Activated CD8-positive, alpha-beta memory T cell treated with anti-CD3 and anti-CD28 coated beads for 1 hour (primary cell): ENCODE data around the gene PET100.

Experiments used
- DNase-seq, 2 donors: peaks; one replicate each; pipeline ENCODE4 v3.0.0-alpha.2; 2020; ENCODE audit warnings: low read depth in 1 of 2; ENCODE audit errors: extremely low read depth in 1 of 2

The PET100 gene

DNA sequence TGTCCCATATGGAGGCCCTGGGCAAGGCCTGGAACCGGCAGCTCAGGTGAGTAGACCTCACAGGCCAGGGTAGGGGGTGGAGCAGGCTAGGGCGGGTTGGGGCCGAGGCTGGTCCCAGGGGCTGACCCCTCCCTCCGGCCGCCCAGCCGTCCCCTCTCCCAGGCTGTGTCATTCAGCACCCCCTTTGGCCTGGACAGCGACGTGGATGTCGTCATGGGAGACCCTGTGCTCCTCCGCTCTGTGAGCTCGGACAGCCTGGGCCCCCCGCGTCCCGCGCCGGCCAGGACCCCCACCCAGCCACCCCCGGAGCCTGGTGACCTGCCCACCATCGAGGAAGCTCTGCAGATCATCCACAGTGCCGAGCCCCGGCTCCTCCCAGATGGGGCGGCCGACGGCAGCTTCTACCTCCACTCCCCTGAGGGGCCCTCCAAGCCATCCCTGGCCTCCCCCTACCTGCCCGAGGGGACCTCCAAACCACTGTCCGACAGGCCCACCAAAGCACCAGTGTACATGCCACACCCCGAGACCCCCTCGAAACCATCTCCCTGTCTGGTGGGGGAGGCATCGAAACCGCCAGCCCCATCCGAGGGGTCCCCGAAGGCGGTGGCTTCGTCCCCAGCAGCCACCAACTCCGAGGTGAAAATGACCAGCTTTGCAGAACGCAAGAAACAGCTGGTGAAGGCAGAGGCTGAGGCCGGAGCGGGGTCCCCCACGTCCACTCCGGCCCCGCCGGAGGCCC lies 17.9 kb upstream of the PET100 start:
- no peak for DNase-seq

DNA sequence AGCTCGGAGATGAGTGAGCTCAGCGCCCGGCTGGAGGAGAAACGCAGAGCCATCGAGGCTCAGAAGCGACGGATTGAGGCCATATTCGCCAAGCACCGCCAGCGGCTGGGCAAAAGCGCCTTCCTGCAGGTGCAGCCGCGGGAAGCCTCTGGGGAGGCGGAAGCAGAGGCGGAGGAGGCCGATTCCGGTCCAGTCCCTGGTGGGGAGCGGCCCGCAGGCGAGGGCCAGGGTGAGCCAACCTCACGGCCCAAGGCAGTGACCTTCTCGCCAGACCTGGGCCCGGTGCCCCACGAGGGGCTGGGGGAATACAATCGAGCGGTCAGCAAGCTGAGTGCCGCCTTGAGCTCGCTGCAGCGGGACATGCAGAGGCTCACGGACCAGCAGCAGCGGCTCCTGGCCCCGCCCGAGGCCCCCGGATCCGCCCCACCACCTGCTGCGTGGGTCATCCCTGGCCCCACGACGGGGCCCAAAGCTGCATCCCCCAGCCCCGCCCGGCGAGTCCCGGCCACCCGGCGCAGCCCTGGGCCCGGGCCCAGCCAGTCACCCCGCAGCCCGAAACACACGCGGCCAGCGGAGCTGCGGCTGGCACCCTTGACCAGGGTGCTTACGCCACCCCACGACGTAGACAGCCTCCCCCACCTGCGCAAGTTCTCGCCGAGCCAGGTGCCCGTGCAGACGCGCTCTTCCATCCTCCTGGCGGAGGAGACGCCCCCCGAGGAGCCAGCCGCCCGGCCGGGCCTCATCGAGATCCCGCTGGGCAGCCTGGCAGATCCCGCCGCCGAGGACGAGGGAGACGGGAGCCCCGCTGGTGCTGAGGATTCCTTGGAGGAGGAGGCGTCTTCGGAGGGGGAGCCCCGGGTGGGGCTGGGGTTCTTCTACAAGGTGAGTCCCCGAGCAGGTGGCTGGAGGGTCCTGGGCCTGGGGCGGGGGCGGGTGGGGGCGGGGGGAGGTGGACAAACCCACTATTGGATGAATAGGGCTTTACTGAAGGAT lies 17.0 kb upstream of the PET100 start:
- DNase-seq: no peak

DNA sequence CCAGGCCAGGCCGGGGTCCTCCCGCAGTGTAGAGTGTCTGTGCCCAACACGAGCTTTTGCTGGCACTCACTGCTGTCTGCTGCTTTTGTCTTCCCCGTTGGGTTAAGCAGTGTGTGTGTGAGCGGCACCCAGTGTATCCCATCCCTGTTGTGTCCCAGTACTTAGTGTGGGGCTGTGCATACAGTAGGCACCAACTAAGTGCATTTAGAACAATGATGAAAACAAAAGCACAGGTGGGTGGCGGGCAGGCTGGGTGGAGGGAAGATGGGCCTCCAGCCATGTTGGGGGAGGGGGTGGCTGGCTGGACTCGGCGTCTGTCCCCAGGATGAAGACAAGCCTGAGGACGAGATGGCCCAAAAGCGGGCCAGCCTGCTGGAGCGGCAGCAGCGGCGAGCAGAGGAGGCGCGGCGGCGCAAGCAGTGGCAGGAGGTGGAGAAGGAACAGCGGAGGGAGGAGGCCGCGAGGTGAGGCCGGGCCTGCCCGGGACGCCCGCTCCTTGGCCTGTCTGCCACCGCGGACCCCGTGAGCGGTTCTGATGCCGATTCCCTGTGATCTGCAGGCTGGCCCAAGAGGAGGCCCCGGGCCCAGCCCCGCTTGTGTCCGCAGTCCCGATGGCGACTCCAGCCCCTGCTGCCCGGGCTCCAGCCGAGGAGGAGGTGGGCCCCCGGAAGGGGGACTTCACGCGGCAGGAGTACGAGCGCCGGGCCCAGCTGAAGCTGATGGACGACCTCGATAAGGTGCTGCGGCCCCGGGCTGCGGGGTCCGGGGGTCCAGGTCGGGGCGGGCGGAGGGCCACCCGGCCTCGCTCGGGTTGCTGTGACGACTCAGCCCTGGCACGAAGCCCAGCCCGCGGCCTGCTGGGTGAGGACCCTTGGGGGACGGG lies 14.5 kb upstream of the PET100 start:
- no peak for DNase-seq

DNA sequence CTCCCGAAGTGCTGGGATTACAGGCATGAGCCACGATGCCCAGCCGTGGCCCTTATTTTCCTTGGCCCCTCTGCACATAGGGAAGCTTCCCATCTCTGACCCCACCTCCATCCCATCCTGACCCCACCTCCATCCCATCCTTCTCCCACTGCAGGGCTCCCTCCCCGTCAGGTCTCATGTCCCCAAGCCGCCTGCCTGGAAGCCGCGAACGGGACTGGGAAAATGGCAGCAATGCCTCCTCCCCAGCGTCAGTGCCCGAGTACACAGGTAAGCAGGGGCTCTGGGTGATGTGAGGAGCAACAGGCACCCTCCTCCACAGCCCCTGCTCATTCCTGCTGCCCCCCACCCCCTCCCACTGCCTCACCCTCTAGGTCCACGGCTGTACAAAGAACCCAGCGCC lies 12.4 kb upstream of the PET100 start:
- no peak for DNase-seq

DNA sequence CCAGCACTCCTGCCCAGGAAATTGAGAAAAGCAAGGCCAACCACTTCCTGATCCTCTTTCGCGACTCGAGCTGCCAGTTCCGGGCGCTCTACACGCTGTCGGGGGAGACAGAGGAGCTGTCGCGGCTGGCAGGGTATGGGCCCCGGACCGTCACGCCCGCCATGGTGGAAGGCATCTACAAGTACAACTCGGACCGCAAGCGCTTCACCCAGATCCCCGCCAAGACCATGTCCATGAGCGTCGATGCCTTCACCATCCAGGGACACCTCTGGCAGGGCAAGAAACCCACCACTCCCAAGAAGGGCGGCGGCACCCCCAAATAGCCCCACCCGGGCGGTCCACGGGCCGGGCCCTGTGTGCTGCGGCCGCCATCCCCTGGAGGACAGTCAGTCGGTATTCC lies 11.9 kb upstream of the PET100 start:
- DNase-seq: no peak

DNA sequence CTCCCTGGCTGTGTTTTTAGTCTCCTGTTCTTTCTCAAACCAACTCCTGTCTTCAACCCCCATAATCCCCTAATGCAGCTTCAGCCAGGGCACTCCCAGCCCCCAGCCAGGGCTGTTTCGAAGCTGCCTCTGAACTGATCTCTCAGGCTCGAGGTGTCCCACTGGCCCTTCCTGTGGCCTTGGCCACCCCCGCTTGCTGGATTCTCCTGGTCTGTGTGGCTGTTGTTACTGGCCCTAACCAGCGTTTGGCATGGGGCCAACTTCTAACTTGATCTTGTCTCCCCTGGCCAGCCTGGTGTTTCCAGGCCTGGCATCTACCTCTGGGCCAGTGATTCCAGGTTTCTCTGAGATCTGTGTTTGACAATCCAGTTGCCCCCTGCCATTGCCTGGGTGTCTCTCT lies 11.2 kb upstream of the PET100 start:
- DNase-seq: no peak

DNA sequence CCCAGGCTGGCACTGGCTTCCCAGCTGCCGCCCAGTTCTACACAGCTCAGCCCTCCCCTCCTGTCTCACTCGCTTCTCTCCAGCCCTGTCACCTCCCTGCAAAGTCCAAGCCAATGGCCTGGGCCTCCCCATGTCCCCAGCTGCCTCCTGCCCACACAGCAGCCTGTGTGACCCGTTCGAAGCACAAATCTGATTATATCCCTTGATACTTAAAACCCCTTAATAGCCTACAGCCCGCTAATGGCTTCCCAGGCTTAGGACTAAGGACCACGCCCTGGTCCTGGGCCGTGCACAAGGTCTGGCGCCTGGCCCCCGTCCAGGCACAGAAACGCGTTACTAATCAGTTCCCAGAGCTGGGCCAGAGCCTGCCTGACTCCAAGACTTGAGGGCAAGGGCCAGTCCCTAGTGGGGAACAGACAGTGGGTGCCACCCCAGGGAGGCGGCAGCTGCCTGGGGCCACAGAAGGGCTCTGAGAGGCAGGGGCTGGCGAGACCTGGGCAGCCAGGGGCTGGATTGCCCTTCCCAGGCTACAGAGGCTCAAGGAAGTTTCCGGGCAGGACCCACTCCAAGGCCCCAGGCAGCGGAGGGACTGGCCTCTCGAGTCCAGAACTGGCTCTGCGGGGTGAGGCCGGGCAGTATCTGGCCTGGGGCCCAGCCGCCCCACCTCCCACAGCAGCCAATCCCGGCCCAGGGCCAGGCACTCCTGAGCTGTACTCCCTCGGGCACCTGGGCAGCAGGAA lies 10.7 kb upstream of the PET100 start:
- no peak for DNase-seq

DNA sequence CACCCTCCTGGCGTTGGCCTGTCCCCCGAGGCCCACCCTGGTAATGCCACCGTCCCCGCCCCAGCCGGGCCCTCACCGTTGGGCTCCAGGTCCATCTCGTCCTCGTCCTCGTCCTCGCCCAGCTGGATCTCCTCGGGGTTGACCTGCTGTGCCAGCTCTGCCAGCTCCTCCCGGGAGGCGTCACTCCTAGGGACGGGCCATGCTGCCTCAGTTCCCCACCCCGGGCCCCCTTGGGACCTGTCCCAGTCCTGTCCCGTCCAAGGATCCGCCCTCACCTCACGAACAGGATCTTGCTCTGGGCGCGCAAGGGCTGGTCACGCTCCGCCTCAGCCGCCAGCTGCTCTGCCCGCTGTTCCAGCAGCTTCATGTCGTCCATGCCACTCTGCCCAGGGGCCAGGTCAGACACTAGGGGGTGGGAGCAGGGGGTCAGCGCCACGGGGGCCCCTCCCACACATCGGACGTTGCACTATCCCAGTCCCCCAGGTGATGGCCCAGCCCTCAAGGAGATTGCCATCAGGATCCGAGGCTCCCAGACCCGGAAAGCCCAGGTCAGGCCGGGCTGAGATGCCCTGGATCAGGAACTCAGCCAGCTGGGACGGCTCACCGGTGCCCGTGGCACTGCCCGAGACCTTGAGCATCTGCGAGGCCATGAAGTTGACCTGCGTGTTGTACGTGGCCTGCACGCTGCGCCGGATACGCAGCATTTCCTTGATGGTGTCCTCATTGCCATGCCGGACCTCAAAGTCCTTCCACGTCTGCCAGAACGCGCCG lies 9.7 kb upstream of the PET100 start:
- DNase-seq: no peak

DNA sequence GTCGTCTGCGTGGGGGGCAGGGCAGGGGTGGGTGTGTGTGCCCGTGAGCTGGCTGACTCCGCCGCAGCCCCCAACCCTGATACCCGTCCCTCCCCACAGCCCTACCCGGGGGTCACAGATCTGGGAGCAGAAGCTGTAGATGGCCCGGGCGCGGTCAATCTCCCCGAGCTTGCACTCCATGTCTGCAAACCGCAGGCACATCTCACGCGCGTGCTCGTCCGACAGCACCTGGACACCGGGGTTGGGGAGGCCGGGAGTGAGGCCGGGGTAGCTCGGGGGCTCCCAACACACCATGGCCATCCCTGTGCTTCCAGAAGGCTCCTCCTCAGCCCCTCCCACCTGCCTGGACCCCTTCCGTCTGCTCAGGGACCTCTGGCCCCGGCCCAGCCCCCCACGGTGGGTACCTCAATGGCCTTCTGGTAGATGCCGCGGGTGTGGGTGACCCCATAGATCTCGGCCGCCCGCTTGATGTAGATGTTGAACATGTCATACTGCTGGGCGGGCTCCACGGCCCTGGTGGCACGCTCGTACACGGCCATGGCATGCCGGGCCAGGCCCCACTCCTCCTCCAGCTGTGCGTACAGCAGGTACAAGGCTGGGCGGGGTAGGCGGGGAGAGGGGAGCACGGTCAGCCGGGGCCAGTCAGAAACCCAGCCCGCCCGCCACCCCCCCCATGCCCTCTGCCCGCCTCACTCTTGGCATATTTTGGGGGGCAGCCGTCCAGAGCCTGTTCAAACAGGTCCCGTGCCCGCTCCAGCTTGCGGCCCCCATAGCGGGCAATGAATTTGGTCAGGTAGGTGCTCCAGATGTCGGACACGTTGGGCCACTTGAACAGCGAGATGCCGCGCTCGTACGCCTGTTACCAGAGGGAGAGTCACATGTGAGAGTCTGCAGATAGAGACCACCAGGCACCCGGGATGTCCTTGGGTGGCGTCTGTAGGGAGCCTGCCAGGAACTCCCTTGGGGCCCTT lies 8.9 kb upstream of the PET100 start:
- DNase-seq: no peak

DNA sequence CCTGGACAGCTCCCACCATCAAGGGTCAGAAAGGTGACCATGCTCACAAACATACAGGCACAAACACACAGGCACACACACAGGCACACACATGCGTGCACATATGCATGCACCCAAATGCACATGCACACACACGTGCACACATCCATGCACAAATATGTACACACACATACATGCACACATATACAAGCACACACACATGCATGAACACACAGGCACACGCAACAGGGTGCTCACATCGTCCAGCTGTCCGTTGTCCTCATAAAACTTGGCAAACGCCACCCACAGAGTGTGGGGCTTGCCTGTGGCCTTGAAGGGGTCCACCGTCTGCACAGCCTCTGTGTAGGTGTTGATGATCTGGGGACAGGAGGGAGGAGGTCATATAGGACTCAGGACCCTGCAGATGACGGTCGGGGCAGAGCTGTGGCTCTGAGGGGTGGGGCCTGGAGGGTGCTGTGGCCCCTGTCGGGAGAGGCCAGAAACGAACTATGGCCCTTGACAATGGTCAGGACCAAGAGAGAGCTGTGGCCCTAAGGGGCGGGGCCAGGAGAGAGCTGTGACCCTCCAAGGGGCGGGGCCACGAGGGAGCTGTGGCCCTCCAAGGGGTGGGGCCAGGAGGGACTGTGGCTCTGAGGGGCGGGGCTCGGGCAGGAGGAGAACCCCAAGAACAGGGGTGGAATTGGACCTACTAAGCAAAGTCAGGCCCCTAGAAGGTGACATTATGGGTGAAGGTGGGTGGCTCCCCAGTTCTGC lies 6.5 kb upstream of the PET100 start:
- DNase-seq: no peak

DNA sequence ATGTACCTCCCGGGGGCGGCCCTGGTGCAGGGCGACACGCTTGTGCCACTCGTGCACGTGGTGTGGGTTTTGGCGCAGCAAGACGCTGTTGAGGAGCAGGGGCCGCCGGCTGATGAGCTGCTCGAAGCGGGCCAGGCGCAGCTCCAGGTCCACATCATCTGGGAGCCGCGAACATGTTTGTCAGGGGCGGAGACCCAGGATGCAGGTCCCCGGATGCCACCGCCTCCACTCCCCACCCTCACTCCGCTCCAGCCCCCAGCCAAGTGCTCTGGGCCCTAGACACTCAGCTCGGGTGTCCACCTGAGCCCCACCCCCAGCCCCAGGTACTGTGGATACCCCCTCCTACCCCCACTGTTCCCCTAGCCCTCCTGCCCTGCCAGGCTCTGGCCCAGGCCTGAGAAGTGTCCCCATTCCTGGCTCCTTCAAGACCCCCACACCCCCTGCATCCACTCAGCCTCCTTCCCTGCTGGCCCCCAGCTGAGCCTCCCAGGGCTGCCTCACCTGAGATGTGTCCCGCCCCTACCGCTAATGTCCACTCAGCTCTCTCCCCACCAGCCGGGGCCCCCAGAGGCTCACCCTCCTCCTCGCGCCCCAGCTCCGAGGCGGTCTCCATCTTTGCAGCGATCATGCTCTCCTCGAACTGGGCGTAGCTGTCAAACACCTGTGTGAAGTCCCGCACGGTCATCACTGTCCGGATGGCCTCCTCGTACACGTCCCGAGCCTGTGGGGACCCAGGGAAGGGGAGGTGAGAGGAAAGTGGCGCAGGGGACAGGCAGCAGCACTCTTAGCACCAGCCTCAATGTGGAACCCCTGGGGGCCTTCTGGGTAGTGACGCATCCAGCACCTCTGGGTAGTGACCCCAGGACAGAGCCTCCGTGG lies 5.6 kb upstream of the PET100 start:
- DNase-seq: no peak

DNA sequence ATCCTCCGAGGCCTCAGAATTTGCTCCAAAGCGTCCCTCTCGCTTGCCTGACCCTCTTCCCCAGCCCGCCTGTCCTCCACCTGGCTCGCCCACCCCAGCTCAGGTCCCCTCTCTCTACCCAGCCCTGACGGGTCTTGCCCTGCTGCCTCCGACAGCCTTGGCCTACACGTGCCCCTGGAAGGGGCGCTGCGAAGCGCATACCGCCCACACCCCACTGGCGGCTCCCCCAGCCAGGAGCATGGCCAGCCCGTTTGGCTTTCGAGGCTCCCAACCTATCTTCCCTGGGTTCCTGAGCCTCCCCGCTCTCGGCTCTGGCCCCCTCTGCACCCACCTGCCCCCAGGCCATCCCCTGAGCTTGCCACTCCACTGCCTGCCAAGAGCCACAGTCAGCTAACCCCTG lies 4.8 kb upstream of the PET100 start:
- no peak for DNase-seq

DNA sequence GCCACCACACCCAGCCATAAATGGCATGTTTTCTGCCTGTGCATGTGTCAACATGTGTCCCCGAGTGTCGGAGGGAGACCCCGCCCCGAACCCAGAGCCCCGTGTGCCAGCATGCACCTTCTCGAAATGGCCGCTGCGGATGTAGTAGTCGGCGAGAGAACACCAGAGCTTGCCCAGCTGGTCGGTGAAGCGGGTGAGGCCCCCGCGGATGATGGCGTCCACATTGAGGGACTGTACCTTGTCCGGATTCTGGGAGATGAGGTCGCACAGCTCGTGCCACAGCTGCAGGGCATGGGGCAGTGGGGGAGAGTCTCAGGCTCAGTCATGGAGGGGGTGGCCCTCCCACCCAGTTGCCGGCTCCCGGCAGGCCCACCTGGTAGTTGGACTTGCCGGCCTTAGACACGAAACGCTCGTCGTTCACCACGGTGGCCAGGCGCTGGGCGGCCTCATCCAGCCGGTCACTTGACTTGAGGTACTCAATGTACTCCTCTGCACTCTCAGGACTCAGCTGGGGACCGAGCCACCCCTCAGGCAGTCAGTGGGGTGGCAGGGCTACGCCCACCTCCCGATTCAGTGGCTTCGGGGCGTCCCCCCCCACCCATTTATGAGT lies 3.7 kb upstream of the PET100 start:
- DNase-seq: no peak

DNA sequence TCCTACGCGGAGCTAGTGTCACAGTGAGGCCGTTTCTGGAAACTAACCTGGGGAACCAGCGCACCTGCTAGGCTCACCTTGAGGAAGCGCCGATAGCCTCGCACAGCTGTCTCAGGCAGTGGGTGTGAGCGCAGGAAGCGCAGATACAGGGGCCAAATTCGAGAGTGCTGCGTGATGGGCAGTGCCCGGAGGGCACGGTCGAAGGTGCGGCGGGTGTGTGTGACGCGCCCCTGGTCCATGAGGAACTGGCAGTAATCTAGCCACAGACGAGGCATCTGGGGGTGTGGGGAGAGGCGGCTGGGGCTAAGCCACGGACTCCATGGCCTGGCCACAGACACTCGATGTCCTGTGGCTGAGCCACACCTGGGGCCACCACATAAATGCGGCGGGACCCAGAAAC lies 2.4 kb upstream of the PET100 start:
- no peak for DNase-seq

DNA sequence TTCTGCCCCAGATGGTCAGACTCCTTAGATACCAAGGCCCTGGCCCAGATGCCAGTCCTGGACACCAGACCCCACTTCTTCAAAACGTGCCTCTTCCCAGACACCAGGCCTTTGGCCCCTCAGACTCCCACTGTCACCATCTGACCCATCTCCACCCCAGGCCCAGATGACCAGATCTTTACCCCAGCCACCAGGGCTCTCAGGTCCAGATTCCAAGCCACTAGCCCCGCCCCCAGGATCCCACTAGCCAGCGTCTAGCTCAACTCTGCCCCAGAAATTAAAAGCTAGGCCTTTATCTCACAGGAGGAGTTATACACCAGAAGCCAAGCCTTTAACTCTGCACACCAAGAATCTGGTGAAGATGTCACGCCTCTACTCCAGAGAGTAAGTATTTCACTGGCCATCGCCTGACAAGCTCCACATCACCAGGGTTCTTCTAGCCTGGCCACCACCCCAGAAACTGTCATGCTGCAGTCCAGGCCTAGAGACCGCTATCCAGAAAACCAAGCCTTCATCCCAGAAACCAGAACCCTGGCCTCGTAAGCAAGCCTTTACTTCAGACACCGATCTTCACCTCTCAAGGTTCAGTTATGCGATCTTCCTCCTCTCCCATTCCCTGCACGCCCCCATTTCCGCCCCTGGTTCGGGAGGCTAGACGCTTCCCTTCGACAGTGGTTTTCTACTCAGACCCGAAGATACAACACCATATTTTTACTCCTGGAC lies 843 bp upstream of the PET100 start:
- no peak for DNase-seq

DNA sequence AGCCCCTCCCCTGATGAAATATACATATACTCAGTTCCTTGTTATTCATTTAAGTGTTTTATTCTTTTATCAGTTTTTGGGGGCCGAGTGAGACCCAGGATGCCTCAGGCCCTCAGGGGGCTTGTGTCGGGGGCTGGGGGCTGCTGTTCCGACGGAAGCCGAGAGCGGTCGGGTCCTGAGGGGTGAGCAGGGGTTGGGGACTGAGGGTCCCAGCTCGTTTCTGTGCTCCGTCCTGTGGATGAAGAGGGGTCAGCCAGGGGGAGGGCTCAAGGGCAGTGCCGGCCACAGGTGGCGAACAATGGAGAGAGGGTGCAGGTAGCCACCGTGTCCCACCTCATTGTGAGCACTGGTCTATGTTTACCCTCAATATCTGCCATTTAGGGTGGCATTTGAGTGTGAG lies 2.0 kb downstream of the PET100 start:
- no peak for DNase-seq
